GM18873 (cell line): Measurements from ENCODE around the gene FARS2.

Experiments
- ATAC-seq: cut with Tn5 transposase; IDR thresholded peaks from one replicate; pipeline ENCODE4 v1.9.1; 2021; ENCODE audit warnings: mild to moderate bottlenecking, moderate library complexity, moderate number of reproducible peaks; ENCODE audit not compliant: unreplicated experiment, low FRiP score

FARS2 gene

DNA sequence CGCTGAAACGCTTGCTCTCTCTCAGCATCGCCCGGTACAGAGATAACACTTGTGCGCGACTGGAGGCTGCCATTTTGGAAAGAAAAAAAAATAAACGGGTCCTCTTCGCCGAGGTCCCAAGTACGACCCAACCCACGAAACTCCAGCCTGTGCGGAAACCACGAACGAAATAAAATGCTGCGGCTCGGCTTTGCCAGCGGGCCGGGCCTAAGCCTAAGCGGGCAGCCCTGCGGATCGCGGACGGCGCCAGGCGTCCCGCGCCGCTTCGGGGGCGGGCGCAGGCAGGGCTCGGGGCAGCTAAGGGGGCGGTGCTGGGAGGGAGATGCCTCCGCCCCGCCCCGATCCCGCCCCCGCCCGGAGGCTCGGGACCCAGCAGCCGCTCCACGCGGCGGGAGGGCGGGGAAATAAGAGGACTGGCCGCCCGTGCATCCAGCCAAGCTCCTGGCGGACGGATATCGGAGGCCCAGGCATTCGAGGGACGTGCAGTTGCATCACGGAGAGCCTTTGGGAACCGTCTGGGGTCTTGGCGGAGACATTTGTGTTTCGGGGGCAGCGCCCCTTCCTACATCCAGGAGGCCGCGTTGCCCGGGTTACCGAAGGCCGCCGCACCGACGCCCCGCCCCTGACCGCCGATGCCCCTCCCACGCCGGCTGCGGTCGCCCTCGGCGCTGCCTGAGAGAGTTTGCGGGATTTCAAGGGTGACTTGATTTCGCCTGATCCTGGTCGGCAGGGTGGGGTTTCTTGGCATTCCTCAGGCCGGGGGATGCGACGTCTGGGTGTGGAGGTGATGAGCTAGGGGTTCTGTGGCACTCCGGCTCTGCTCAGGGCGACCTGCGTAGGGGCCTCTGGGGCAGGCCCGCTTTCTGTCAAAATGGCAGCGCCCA is at the start of gene FARS2, which contains the start of gene LYRM4:
FARS2 (plus strand) TSS at position 853 of the 884 bp plus-strand sequence.
LYRM4 (minus strand) TSS at position 290 of the 884 bp plus-strand sequence; CDS start at position 73, 217 bp downstream.
- ATAC-seq, result peak; percentile 74

GRCh38 chr6:5213836-5214235 is 47.5 kb upstream of the FARS2 start:
- ATAC-seq, result no peak

DNA sequence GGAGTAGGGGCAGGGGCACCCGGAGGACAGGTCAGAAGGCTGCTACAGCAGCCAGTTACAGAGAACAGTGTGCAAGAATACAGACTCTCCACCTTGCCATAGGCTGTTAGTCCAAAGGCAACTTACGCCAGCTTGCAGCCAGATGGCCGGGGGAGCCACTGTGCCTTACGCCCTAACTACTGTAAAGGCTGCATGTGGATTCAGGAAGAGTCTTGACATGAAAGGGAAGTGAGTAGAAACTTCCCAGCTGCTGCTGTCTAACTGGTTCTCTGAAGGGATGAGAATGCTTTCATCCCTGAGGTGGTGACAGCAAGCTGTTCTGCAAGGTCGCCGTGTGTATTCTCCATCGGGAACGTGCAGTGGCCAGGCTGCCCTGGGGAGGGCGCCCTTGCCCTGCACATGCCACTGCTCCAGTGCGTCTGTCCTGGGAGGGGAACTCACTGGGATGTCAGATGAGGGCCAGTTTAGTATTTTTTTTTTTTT is 46.7 kb upstream of the FARS2 start:
- ATAC-seq, result no peak

- ATAC-seq, result no peak
These were observed 46.2 kb upstream of the FARS2 start for GRCh38 chr6:5215159-5215558.

- ATAC-seq, result no peak
These were observed 45.5 kb upstream of the FARS2 start for GRCh38 chr6:5215799-5216198.

GRCh38 chr6:5217356-5217755 is 44.0 kb upstream of the FARS2 start:
- no peak for ATAC-seq

DNA sequence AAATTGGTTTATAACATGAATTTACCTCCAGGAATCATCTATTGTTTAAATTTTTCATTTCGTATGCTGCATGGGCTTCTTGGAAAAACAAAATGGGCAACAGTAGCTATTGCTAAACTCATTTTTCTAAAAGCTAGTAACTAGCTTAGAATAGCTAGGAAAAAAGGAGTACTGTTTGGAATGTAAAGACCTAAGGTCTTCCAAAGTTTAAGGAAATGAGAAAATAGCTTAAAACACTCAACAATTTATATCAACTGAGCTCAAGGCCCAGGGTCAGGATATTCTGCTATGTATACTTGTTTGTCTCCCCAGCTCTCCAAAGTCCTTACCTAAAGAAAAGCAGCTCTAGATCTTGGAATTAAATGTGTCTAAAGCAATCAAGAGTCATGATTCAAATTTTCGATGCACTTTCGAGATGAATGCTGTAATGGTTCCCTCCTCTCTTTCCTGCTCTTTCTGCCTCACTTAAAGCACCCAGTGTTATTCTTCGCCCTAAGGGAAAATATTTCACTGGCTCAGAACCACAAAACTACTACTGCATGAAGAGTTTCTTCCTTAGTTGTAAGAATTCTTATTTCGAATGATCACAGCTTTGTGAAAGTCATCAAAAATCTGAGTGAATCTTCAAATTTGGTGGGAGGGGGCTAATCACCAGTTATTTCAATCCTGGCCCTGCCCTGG is 42.2 kb upstream of the FARS2 start:
- ATAC-seq, result no peak

GRCh38 chr6:5220443-5220842 is 40.9 kb upstream of the FARS2 start:
- no peak for ATAC-seq

- no peak for ATAC-seq
These were observed 38.0 kb upstream of the FARS2 start for GRCh38 chr6:5223309-5223708.

GRCh38 chr6:5229356-5229755 is 32.0 kb upstream of the FARS2 start:
- ATAC-seq, result no peak

GRCh38 chr6:5230081-5230480 is 31.2 kb upstream of the FARS2 start:
- no peak for ATAC-seq

DNA sequence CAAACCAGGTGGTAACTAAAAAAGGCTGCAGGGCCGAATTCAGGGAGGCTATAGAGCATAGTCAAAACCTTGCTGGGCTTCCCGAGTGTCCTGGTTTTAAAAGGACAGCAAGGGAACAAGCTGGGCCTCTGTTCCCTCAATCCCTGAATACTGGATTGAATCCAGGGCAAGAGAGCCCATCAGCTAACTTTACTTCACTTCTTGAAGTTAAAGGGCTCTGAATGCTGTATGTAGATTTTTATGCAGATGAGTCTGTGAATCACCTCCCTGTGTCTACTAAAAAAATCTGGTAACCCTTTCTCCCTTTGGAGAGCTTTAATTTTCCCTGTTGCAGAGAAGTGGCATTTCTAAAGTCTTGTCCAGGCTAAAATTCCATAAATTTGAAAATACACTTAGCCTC is 30.0 kb upstream of the FARS2 start:
- ATAC-seq, result no peak

DNA sequence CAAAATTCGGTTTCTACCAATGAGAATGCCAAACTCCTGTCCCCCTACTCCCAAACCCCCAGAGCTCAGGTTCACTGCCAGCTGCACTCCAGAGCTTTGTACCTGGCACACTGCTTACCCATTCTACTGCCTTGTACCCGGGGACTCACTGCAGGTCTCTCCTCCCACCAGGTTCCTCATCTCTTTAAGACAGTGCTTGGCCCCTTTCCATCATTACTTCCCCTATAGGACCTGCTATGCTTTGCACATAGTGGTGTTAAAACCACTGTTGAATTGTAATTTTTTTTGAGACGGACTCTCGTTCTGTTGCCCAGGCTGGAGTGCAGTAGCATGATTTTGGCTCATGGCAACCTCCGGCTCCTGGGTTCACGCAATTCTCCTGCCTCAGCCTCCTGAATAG is 26.4 kb upstream of the FARS2 start:
- no peak for ATAC-seq

GRCh38 chr6:5235830-5236229 is 25.5 kb upstream of the FARS2 start:
- no peak for ATAC-seq

GRCh38 chr6:5237805-5238204 is 23.5 kb upstream of the FARS2 start:
- no peak for ATAC-seq

GRCh38 chr6:5238336-5238735 is 23.0 kb upstream of the FARS2 start:
- no peak for ATAC-seq

DNA sequence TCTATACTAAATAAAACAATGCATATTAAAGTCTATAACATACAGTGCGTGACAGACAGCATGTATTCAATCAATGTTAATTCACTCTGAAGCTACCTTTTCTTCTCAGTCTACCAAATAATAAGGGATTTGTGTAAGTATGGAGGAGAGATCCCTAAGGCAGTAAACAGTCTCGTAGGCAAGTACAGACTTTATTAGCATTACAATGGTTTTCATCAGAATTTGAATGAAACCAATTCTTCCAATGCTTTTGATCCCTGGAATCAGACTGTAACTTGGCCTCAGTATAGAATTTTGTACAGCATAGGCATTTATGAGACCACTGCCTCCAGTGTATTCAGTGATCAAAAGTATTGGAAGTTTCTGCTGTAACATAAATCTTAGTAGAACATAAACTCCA is 20.1 kb upstream of the FARS2 start:
- ATAC-seq, result no peak

GRCh38 chr6:5243069-5243468 is 18.2 kb upstream of the FARS2 start:
- ATAC-seq, result no peak

DNA sequence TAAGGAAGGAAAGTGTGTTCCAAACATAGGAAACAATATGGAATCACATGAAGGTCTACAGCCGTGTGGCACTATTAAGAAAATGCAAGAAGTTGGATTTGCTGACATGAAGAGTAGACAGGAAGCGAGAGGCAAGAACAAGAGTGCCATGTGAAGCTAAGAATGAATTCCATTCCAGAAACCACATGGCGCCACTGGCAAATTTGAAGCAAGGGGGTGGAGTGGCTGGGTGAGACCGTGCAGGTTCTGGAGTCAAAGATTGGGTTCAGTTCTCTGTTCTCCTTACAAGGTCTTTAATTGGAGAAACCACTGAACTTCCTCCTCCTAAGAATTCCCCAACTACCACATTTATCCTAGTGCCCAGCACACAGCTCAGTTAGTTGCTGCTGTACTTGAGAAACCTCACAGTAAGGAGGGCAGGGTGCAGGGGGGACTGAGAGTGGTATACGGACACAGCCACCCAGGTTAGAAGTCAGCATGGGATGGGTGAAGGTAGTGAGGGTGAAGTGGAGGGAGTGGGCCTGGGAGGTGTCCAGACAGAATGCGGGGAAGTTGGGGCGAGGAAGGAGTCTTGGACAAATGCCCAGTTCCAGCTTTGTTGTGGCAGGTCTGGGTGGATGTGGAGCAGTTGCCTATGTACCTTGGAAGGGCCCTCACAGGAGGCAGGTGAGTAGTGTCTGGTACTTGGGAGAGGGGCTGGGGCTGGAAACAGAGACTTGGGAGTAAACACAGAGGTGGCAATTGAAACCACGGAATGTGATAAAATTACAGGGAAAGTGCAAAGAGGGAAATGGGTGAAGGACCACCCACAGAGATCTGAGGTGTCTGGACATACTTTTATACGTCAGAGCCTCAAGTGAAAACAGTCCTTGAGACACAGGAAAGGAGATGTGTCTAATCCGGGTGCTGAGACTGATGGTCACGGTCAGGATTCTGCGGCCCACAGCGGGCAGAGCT is 14.9 kb upstream of the FARS2 start:
- no peak for ATAC-seq

DNA sequence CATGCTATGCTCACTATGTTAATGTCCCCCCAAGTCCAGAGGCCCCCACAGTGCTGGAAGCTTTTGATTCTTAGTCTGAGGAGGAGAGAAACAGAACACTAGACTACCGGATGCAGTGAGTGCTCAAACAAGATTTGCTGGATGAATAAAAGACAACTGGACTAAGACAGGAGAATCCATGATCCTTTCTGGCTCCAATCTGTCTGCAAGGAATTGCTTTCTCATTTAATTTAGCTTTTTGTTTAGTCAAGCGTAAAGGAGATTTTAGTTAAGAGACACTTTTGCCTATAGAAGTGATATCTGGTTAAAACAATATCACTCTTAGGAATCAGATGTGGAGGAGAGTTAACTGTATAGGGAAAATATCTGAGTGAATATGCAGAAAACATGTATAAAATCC is 14.1 kb upstream of the FARS2 start:
- no peak for ATAC-seq
